Measurements from ENCODE around the gene SUSD3. TPM values are rescaled to one million over a fixed set of nuclear protein-coding genes. Genes with fewer than 3 reads are reported as not detected.

Gene SUSD3
- total and polyA plus RNA-seq, 2 donors (not counting 1 experiment from before 2014, with no cell fraction given) = 0.17 to 4.6 TPM

GRCh38 chr9:93093877-93094657 is 35.6 kb downstream of the SUSD3 start:
- Histone ChIP-seq H3K9me3 (ENCODE audit: control insufficient read depth, insufficient read depth, low read depth, low read length) (no peaks in the 10 kb centered on the region), H2AFZ (ENCODE audit: low read length) (no peak overlapping the region), H3K9ac (ENCODE audit: insufficient read depth, low read length) (no peak overlapping the region), H3K36me3 (ENCODE audit: control insufficient read depth, insufficient read depth, low read length) (no peaks in the 10 kb centered on the region), H4K20me1 (ENCODE audit: control insufficient read depth, extremely low read depth, insufficient read depth, low read length) (no peaks in the 10 kb centered on the region), H3K79me2 (ENCODE audit: control insufficient read depth, insufficient read depth, low read length) (peaks cover 23% of the 10 kb centered on the region), H3K4me1 (ENCODE audit: control insufficient read depth, extremely low read depth, insufficient read depth, low read length) (peaks cover 21% of the 10 kb centered on the region), H3K27me3 (ENCODE audit: control insufficient read depth, insufficient read depth, low read length) (no peaks in the 10 kb centered on the region), H3K4me2 (ENCODE audit: extremely low read depth, insufficient read depth, low read length) (no peak overlapping the region), H3K4me3 (replicated peaks in 1 of 4; ENCODE audit: control extremely low read depth in 1 of 4, insufficient read depth in 1 of 4, low read depth in 3 of 4, low read length in 4 of 4) (no peak overlapping the region), H3K27ac (ENCODE audit: insufficient read depth, low read length) (no peak overlapping the region)
- TF ChIP-seq, protein P1, sequence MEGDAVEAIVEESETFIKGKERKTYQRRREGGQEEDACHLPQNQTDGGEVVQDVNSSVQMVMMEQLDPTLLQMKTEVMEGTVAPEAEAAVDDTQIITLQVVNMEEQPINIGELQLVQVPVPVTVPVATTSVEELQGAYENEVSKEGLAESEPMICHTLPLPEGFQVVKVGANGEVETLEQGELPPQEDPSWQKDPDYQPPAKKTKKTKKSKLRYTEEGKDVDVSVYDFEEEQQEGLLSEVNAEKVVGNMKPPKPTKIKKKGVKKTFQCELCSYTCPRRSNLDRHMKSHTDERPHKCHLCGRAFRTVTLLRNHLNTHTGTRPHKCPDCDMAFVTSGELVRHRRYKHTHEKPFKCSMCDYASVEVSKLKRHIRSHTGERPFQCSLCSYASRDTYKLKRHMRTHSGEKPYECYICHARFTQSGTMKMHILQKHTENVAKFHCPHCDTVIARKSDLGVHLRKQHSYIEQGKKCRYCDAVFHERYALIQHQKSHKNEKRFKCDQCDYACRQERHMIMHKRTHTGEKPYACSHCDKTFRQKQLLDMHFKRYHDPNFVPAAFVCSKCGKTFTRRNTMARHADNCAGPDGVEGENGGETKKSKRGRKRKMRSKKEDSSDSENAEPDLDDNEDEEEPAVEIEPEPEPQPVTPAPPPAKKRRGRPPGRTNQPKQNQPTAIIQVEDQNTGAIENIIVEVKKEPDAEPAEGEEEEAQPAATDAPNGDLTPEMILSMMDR (conservative IDR thresholded peaks at IDR 0.05 in 1 of 2, IDR thresholded peaks at IDR 0.05 in 1 of 2; ENCODE audit: low read depth in 1 of 2, low read length in 2 of 2) = no peak
- TF ChIP-seq EZH2 (IDR thresholded peaks at IDR 0.05; ENCODE audit: low read length, missing control alignments) = no peak
- DNase-seq (ENCODE audit: low read depth in 2 of 2) = no peak

- H3K4me2 ChIP-seq (ENCODE audit: extremely low read depth, insufficient read depth, low read length) = peak overlapping the region; percentile 67
- peaks cover 26% of the 10 kb centered on the region for H3K4me1 ChIP-seq (ENCODE audit: control insufficient read depth, extremely low read depth, insufficient read depth, low read length)
Measured at GRCh38 chr9:93094658-93095204, 36.2 kb downstream of the SUSD3 start.

More at GRCh38 chr9:93094658-93095204, 36.2 kb downstream of the SUSD3 start:
- Histone ChIP-seq H3K79me2 (ENCODE audit: control insufficient read depth, insufficient read depth, low read length) (peaks cover 30% of the 10 kb centered on the region), H3K27me3 (ENCODE audit: control insufficient read depth, insufficient read depth, low read length) (no peaks in the 10 kb centered on the region), H3K4me3 (replicated peaks in 1 of 4; ENCODE audit: control extremely low read depth in 1 of 4, insufficient read depth in 1 of 4, low read depth in 3 of 4, low read length in 4 of 4) (peak overlapping the region; percentile 33 to 54 (median 42)), H3K36me3 (ENCODE audit: control insufficient read depth, insufficient read depth, low read length) (peaks cover 1% of the 10 kb centered on the region), H2AFZ (ENCODE audit: low read length) (peak overlapping the region; percentile 19), H3K9me3 (ENCODE audit: control insufficient read depth, insufficient read depth, low read depth, low read length) (no peaks in the 10 kb centered on the region), H4K20me1 (ENCODE audit: control insufficient read depth, extremely low read depth, insufficient read depth, low read length) (no peaks in the 10 kb centered on the region), H3K27ac (ENCODE audit: insufficient read depth, low read length) (peak overlapping the region; percentile 82), H3K9ac (ENCODE audit: insufficient read depth, low read length) (peak overlapping the region; percentile 52)
- DNase-seq (ENCODE audit: low read depth in 2 of 2) = no peak
- TF ChIP-seq, protein P1 (conservative IDR thresholded peaks at IDR 0.05 in 1 of 2, IDR thresholded peaks at IDR 0.05 in 1 of 2; ENCODE audit: low read depth in 1 of 2, low read length in 2 of 2) = no peak
- TF ChIP-seq EZH2 (IDR thresholded peaks at IDR 0.05; ENCODE audit: low read length, missing control alignments) = no peak
